ENCODE measurements around the gene SYNGAP1.

DNA sequence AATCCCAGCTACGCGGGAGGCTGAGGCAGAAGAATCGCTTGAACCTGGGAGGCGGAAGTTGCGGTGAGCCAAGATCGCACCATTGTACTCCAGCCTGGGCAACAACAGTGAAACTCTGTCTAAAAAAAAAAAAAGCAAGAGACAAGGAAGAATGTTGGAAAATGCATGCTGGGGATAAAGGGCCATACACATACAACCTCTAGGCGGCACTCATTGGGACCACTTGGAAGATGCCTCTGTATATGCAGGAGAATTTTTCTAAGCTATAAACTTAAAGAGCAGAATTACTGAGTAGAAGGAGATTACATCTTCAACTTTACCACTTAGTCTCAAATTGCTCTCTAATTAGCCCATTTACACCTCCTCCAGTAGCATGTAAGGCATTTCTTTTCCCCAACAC, 77.3 kb downstream of the SYNGAP1 start:
- TF ChIP-seq, protein P1, sequence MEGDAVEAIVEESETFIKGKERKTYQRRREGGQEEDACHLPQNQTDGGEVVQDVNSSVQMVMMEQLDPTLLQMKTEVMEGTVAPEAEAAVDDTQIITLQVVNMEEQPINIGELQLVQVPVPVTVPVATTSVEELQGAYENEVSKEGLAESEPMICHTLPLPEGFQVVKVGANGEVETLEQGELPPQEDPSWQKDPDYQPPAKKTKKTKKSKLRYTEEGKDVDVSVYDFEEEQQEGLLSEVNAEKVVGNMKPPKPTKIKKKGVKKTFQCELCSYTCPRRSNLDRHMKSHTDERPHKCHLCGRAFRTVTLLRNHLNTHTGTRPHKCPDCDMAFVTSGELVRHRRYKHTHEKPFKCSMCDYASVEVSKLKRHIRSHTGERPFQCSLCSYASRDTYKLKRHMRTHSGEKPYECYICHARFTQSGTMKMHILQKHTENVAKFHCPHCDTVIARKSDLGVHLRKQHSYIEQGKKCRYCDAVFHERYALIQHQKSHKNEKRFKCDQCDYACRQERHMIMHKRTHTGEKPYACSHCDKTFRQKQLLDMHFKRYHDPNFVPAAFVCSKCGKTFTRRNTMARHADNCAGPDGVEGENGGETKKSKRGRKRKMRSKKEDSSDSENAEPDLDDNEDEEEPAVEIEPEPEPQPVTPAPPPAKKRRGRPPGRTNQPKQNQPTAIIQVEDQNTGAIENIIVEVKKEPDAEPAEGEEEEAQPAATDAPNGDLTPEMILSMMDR (IDR thresholded peaks at IDR 0.05) = no peak
- TF ChIP-seq, protein P2, sequence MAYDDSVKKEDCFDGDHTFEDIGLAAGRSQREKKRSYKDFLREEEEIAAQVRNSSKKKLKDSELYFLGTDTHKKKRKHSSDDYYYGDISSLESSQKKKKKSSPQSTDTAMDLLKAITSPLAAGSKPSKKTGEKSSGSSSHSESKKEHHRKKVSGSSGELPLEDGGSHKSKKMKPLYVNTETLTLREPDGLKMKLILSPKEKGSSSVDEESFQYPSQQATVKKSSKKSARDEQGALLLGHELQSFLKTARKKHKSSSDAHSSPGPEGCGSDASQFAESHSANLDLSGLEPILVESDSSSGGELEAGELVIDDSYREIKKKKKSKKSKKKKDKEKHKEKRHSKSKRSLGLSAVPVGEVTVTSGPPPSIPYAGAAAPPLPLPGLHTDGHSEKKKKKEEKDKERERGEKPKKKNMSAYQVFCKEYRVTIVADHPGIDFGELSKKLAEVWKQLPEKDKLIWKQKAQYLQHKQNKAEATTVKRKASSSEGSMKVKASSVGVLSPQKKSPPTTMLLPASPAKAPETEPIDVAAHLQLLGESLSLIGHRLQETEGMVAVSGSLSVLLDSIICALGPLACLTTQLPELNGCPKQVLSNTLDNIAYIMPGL (CRISPR knock-in tag; IDR thresholded peaks at IDR 0.05; ENCODE audit: borderline replicate concordance) = no peak
- TF ChIP-seq POLR2A (IDR thresholded peaks at IDR 0.05; ENCODE audit: low read length) (no peak), MYC (IDR thresholded peaks at IDR 0.05; ENCODE audit: borderline replicate concordance, low read length) (no peak), RNF2 (IDR thresholded peaks at IDR 0.05; ENCODE audit: borderline replicate concordance, low read depth) (no peak), SMC3 (IDR thresholded peaks at IDR 0.05) (no peak), POLR2AphosphoS2 (conservative IDR thresholded peaks at IDR 0.05; ENCODE audit: low read length) (no peak), CEBPB (IDR thresholded peaks at IDR 0.05) (no peak)
- TF ChIP-seq, protein P3, sequence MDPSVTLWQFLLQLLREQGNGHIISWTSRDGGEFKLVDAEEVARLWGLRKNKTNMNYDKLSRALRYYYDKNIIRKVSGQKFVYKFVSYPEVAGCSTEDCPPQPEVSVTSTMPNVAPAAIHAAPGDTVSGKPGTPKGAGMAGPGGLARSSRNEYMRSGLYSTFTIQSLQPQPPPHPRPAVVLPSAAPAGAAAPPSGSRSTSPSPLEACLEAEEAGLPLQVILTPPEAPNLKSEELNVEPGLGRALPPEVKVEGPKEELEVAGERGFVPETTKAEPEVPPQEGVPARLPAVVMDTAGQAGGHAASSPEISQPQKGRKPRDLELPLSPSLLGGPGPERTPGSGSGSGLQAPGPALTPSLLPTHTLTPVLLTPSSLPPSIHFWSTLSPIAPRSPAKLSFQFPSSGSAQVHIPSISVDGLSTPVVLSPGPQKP (IDR thresholded peaks at IDR 0.05; ENCODE audit: low read depth, low read length) = no peak
- TF ChIP-seq, protein P4, sequence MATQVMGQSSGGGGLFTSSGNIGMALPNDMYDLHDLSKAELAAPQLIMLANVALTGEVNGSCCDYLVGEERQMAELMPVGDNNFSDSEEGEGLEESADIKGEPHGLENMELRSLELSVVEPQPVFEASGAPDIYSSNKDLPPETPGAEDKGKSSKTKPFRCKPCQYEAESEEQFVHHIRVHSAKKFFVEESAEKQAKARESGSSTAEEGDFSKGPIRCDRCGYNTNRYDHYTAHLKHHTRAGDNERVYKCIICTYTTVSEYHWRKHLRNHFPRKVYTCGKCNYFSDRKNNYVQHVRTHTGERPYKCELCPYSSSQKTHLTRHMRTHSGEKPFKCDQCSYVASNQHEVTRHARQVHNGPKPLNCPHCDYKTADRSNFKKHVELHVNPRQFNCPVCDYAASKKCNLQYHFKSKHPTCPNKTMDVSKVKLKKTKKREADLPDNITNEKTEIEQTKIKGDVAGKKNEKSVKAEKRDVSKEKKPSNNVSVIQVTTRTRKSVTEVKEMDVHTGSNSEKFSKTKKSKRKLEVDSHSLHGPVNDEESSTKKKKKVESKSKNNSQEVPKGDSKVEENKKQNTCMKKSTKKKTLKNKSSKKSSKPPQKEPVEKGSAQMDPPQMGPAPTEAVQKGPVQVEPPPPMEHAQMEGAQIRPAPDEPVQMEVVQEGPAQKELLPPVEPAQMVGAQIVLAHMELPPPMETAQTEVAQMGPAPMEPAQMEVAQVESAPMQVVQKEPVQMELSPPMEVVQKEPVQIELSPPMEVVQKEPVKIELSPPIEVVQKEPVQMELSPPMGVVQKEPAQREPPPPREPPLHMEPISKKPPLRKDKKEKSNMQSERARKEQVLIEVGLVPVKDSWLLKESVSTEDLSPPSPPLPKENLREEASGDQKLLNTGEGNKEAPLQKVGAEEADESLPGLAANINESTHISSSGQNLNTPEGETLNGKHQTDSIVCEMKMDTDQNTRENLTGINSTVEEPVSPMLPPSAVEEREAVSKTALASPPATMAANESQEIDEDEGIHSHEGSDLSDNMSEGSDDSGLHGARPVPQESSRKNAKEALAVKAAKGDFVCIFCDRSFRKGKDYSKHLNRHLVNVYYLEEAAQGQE (IDR thresholded peaks at IDR 0.05) = no peak
- TF ChIP-seq, protein P5, sequence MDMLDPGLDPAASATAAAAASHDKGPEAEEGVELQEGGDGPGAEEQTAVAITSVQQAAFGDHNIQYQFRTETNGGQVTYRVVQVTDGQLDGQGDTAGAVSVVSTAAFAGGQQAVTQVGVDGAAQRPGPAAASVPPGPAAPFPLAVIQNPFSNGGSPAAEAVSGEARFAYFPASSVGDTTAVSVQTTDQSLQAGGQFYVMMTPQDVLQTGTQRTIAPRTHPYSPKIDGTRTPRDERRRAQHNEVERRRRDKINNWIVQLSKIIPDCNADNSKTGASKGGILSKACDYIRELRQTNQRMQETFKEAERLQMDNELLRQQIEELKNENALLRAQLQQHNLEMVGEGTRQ (IDR thresholded peaks at IDR 0.05) = no peak
